GM13977 (cell line): ENCODE data around the gene LPP.

Experiments
- DNase-seq: peaks from one replicate; pipeline ENCODE4 v3.0.0; 2012; ENCODE audit warnings: low spot score
- CTCF ChIP-seq: IDR thresholded peaks from 2 replicates; pipeline ENCODE4 v1.5.1; 2012; ENCODE audit warnings: mild to moderate bottlenecking, control low read depth; ENCODE audit not compliant: insufficient read depth; ENCODE audit errors: extremely low read depth, missing control alignments
- in situ Hi-C: fragments of 300-500 bp; cut with MboI; formaldehyde crosslinking; loops from one replicate; pipeline ENCODE4 v1.12.0; 2022; ENCODE audit warnings: low sequenced_read_pairs, low pct_unique_long_range_greater_than_20kb, mixed read lengths, inconsistent platforms; ENCODE audit not compliant: unreplicated experiment

Gene LPP

GRCh38 chr3:188827103-188827502, 673.1 kb downstream of the LPP start:
- in situ Hi-C loops: no loop called here
- DNase-seq: no peak
- TF ChIP-seq CTCF: no peak

DNA sequence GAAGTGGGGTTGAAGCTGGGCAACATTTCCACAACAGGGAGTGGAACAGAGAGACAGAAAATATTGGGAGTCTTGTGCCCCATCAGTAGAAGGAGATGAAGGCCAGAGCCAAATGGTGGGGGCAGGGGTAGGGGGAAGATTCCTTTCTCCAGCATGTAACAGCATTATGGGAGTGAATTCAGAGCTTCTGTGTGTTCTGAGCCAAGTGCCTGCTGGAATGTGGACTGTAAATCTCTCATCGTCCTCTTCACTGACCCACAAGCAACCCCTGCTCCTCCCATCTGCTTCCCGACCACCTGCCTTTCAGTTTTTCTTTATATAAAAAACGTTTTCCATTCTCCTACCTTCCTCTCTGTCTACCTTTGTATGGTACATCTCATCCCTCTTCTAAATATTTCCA, 673.6 kb downstream of the LPP start:
- no peak for TF ChIP-seq CTCF
- no peak for DNase-seq
- in situ Hi-C loops: no loop called here

GRCh38 chr3:188829130-188829529, 675.2 kb downstream of the LPP start:
- in situ Hi-C loops: no loop called here
- no peak for TF ChIP-seq CTCF
- no peak for DNase-seq

GRCh38 chr3:188829576-188829975, 675.6 kb downstream of the LPP start:
- in situ Hi-C loops: no loop called here
- DNase-seq: no peak
- no peak for TF ChIP-seq CTCF

DNA sequence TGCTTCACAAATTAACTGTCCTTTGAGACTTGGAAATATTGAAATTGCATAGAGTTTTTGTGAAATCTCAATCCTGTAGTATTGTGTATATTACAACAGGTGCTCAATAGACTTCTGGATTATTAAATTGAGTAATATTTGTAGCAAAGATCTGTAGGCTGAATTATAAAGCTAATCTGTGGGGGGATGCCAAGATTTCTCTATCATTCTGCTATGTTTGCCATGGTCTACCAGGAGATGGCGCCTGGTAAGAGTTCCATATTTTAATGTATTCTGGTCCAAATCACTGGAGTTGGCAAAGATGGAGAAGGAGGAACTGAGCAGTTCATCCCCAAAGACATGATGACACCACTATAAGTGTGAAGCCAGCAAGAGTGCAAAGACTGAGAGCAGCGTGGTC, 676.9 kb downstream of the LPP start:
- TF ChIP-seq CTCF: peak; percentile 18
- in situ Hi-C loops: no loop called here
- DNase-seq: no peak

DNA sequence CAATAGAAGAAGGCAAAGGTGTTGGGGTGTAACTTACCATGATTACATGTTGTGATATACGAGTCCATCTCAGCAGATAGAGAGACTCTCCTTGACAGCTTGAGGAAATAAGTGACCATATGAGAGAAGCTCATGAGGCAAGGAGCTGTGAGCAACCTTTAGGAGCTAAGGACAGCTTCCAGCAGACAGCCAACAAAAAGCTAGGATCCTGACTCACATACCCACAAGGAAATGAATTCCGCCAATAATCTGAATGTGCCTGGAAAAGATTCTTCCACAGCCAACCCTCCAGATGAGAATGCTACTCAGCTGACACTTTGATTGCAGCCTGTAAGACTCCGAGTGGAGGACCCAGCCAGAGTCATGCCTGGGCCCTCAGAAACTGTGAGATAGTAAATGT, 678.2 kb downstream of the LPP start:
- DNase-seq: no peak
- TF ChIP-seq CTCF: no peak
- in situ Hi-C loops: no loop called here
